Neutrophil (primary cell): ENCODE measurements around the gene ACP1.

Source experiments
- H3K27ac ChIP-seq: fragments of 200-600 bp; sonication (generic); 2 replicates; pipeline ENCODE4 v1.5.1; 2016; ENCODE audit warnings: mild to moderate bottlenecking, moderate library complexity
- H3K27me3 ChIP-seq: fragments of 200-600 bp; sonication (generic); 2 replicates; pipeline ENCODE4 v1.6.0; 2016; ENCODE audit warnings: mild to moderate bottlenecking
- H3K36me3 ChIP-seq: fragments of 200-600 bp; sonication (generic); 2 replicates; pipeline ENCODE4 v1.5.1; 2017
- H3K4me1 ChIP-seq, 2 experiments: fragments of 200-600 bp in 1 of 2; sonication (generic) in 1 of 2; 1 replicate in 1 of 2; 2 replicates in 1 of 2; pipeline versions ENCODE4 v1.5.1 to v1.6.1; 2013 to 2016; ENCODE audit warnings: low read depth in 1 of 2, low read length in 1 of 2, mild to moderate bottlenecking in 1 of 2, moderate library complexity in 1 of 2; ENCODE audit not compliant: control insufficient read depth in 1 of 2, insufficient read depth in 1 of 2
- H3K4me3 ChIP-seq, 2 experiments: fragments of 200-600 bp in 1 of 2; sonication (generic) in 1 of 2; 1 replicate in 1 of 2; 2 replicates in 1 of 2; pipeline ENCODE4 v1.5.1; 2013 to 2016; ENCODE audit warnings: low read depth in 1 of 2, low read length in 1 of 2, mild to moderate bottlenecking in 1 of 2, moderate library complexity in 1 of 2
- H3K9me3 ChIP-seq: fragments of 200-600 bp; sonication (generic); 2 replicates; pipeline ENCODE4 v1.5.1; 2016
- CTCF ChIP-seq: fragments of 200-600 bp; sonication (generic); IDR thresholded peaks from 2 replicates; pipeline ENCODE4 v1.5.1; 2016; ENCODE audit warnings: antibody characterized with exemption

Gene ACP1

DNA sequence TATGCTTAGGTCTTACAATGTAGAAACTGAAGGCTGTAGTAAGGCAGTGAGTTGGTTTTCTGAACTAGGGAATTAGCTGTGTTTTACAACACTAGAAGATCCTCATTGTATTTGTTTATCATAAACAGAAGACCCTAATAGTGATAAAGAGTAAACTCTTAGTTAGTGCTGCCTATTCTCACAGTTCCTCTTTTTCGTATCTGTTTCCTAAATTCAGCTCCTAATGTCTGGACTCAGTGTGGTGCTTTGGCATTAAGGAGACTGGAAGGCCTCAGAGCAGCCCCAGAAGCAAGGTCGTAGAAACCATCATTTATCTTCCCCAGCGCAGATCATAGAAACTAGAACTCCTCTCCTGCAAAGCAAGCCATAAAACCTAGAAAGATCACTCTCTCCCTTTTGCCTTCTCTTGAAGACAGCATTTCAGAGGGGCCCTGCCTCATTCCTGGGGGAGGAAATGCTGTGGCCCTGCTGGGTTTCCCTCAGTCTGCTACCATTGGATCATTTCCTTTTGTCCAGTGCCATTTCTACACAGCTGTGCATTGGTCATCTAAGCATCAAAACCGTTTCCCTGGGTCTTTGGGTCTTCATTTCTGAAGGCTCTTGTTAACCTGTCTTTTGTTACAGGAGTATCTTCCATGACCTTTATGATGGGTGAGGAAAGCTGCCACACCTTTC, 4.7 kb downstream of the ACP1 start:
- Histone ChIP-seq H3K4me3 (no peak overlapping the region), H3K36me3 (no peaks in the 10 kb centered on the region), H3K27ac (no peak overlapping the region), H3K27me3 (no peaks in the 10 kb centered on the region), H3K4me1 (peaks cover 10 to 14% of the 10 kb centered on the region in 2 experiments), H3K9me3 (no peaks in the 10 kb centered on the region)
- no peak for TF ChIP-seq CTCF

DNA sequence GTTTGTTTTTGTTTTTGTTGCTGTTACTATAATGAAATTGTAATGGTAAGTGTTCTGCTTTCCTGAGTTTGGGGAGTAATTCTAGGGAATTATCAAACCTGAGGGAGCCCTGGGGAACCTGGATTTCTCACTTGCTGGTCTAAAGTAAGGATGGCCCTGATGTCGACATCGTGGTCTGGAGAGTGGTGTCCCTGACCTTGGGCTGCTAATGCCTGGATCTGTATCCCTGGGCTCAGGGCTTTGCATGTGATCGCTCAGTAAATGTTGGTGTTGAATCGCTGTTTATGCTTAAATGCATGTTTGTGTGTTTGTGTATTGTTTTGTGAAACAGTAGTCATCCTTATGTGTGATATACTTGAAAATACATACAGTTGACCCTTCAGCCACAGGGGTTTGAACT, 6.1 kb downstream of the ACP1 start:
- H3K36me3 ChIP-seq, result no peaks in the 10 kb centered on the region
- no peak overlapping the region for H3K27ac ChIP-seq
- no peaks in the 10 kb centered on the region for H3K27me3 ChIP-seq
- TF ChIP-seq CTCF, result no peak
- H3K4me3 ChIP-seq, result no peak overlapping the region
- H3K4me1 ChIP-seq, result peaks cover 0 to 6% of the 10 kb centered on the region in 2 experiments
- H3K9me3 ChIP-seq, result no peaks in the 10 kb centered on the region

DNA sequence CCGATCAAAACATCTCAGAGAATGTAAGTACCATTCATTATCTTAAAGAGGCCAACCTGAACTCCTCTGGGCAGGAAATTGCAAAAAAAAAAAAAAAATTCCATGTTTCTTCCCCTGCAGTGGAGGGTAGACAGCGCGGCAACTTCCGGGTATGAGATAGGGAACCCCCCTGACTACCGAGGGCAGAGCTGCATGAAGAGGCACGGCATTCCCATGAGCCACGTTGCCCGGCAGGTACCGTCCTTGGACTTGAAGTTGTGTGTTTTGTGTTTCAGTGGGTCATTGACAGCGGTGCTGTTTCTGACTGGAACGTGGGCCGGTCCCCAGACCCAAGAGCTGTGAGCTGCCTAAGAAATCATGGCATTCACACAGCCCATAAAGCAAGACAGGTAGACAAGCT, 7.2 kb downstream of the ACP1 start:
- no peak for TF ChIP-seq CTCF
- H3K27me3 ChIP-seq, result no peaks in the 10 kb centered on the region
- H3K4me3 ChIP-seq, result no peak overlapping the region
- H3K36me3 ChIP-seq, result peaks cover under 1% of the 10 kb centered on the region
- H3K4me1 ChIP-seq, result peaks cover 0 to 6% of the 10 kb centered on the region in 2 experiments
- no peaks in the 10 kb centered on the region for H3K9me3 ChIP-seq
- H3K27ac ChIP-seq, result no peak overlapping the region

DNA sequence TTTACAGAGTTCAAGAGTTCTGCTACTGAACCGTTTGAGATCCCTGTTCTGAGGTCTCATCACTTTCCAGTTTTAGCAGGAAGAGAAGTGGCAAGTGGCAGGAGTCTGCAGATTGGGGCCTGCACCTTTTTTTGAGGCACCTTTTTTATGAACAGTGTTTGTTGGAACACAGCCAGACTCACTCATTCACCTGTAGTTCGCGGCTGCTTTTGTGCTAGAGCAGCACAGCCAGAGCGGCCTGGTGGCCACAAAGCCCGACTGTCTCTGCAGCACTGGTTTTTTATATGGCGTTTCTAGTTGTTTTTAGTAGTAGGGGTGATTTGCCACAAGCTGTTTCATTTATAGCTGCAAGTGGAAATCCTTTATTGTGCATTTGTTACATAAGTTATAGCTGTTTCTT, 8.6 kb downstream of the ACP1 start:
- Histone ChIP-seq H3K9me3 (no peaks in the 10 kb centered on the region), H3K27ac (no peak overlapping the region), H3K36me3 (peaks cover 15% of the 10 kb centered on the region), H3K4me1 (peaks cover 0 to 6% of the 10 kb centered on the region in 2 experiments), H3K4me3 (no peak overlapping the region), H3K27me3 (no peaks in the 10 kb centered on the region)
- no peak for TF ChIP-seq CTCF

DNA sequence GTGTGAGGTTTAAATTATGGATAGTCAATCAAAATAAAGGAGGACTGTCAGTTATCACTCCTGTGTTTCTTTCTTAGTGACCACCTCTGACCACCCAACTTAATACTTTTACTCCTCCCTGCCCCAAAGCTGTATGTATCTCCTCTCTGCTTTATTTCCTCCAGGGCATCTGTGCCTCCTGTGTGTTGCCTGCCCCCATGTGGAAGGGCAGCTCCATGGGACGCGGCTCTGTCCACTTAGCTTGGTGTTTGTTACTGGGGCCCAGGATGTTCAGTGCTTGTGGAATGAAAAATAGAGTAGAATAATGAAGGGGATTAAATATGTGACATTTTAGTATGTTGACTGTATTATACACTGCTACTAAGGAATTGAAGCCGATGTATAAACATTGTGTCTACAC, 9.8 kb downstream of the ACP1 start:
- no peaks in the 10 kb centered on the region for H3K27me3 ChIP-seq
- no peak for TF ChIP-seq CTCF
- H3K9me3 ChIP-seq, result no peaks in the 10 kb centered on the region
- no peak overlapping the region for H3K27ac ChIP-seq
- peaks cover 0 to 6% of the 10 kb centered on the region in 2 experiments for H3K4me1 ChIP-seq
- peaks cover 25% of the 10 kb centered on the region for H3K36me3 ChIP-seq
- H3K4me3 ChIP-seq, result no peak overlapping the region

GRCh38 chr2:275466-275865, 10.7 kb downstream of the ACP1 start:
- H3K36me3 ChIP-seq, result peaks cover 34% of the 10 kb centered on the region
- H3K27me3 ChIP-seq, result no peaks in the 10 kb centered on the region
- no peak overlapping the region for H3K4me3 ChIP-seq
- H3K4me1 ChIP-seq, result peaks cover 0 to 6% of the 10 kb centered on the region in 2 experiments
- no peak overlapping the region for H3K27ac ChIP-seq
- no peak for TF ChIP-seq CTCF
- H3K9me3 ChIP-seq, result no peaks in the 10 kb centered on the region
